SK-MEL-5 (cell line): ENCODE results near the gene HAUS2. TPM values are rescaled to one million over a fixed set of nuclear protein-coding genes. Genes with fewer than 3 reads are reported as not detected.
A peak's percentile ranks its signal among the peaks of the same experiment; 100 is the strongest.

Experiments
- DNase-seq: peaks from one replicate; pipeline ENCODE4 v3.0.0-alpha.2; 2016; ENCODE audit warnings: low read depth, low spot score
- in situ Hi-C: cut with HindIII; loops from 2 replicates; pipeline ENCODE4 v1.10.0; 2016; ENCODE audit warnings: low sequenced_read_pairs, high pct_unique_total_duplicates, low pct_unique_long_range_greater_than_20kb
- polyA plus RNA-seq, 2 experiments: library from polyadenylated mRNA; depleted of rRNA; stranded (reverse); fragments of >200 nt; gene quantifications; 2 replicates each; pipeline ENCODE4 v1.2.3, GENCODE V29; 2015
- total RNA-seq: library from RNA; depleted of rRNA; stranded (reverse); fragments of >200 nt; shearing (Covaris generic); gene quantifications from 2 replicates; pipeline ENCODE4 v1.2.3, GENCODE V29; 2014; rRNA removed

The HAUS2 gene
- total RNA-seq = 36.2 and 42.0 TPM in 2 replicates
- 29.1 and 33.0 TPM in 2 replicates for polyA plus RNA-seq (2015; cell fraction: cytosol; rRNA removed)
- 8.8 and 17.1 TPM in 2 replicates for polyA plus RNA-seq (2015; cell fraction: nucleus; rRNA removed)

DNA sequence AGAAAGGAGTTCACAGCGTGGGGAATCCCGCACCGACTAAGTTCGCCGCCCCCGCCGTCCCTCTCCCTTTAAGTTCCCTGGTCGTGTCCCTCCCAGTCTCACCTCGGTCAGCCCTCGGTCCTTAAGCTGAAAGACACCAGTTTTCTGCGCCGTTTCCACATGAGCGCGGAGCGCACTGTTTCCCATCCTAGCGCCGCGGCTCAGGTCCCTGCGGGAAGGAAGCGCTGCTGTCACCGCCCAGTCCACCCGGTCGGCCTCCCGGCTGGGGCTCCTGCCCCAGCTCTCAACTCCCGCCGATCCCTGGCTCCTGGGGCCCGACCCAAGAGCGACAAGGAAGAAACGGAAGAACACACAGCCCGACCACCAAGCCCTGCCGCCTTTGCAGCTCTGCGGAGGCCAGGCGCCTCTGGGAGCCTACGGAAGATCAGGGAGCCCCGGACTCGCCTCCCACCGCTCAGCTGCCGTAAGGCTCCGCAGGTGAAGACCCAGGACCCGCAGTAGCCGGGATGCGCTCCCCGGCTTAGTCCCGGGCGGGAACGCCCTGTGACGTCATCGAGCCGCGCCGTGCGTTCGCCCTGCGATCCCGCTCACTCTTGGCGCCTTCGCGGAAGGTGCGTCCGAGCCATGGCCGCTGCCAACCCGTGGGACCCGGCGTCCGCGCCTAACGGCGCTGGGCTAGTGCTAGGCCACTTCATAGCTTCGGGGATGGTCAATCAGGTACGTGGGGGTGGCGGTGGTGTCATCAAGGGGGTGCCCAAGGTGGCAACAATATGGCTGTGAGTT, at the start of gene HAUS2, which contains the start of gene LRRC57:
HAUS2 (plus strand) TSS at position 590 of the 783 bp plus-strand sequence; CDS start at position 625, 35 bp downstream.
LRRC57 (minus strand) TSS at position 545 of the 783 bp plus-strand sequence; CDS start at position 186, 359 bp downstream.
- in situ Hi-C loops = no loop called here
- peak; percentile 81 for DNase-seq

DNA sequence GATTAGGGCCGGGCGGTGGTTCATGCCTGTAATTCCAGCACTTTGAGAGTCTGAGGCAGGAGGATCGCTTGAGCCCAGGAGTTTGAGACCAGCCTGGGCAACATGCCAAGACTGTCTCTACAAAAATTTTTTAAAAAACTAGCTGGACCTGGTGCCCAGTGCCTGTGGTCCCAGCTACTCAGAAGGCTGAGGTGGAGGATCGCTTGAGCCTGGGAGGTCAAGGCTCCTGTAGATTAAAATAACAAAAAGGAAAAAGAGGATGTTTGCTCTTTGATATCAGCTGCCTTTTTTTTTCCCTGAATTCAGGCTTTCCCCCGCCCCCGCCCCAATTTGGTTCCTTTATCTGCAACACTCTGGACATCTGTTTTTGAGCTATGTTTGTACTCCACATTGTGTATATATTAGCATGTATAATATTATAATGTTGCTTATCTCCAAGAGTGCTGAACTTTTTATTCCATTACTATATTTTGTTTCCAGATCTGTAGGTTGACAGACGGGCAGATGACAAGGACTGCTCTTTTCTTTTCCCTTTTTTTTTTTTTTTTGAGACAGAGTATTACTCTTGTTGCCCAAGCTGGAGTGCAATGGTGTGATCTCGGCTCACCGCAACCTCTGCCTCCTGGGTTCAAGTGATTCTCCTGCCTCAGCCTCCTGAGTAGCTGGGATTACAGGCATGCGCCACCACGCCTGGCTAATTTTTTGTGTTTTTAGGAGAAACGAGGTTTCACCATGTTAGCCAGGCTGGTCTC, 48.6 kb upstream of the HAUS2 start:
- no peak for DNase-seq
- in situ Hi-C loops = no loop called here

DNA sequence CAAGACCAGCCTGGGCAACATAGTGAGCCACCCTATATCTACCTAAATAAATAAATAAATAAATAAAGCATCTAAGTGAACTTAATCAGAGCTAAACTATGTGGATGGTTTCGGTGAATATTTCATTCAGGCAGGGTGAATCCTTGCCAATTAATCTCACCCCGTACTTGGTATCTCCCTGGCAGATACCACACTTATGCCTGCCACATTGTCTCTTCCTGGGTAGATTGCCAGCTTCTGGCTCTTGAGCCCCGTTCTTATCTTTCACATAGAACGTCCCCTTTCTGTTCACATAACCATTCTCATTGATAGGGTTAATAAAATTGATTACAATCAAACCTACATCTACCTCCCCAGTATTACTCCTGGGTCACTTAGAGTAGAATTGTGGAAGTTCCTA, 46.2 kb upstream of the HAUS2 start:
- no peak for DNase-seq
- in situ Hi-C loops = no loop called here

DNA sequence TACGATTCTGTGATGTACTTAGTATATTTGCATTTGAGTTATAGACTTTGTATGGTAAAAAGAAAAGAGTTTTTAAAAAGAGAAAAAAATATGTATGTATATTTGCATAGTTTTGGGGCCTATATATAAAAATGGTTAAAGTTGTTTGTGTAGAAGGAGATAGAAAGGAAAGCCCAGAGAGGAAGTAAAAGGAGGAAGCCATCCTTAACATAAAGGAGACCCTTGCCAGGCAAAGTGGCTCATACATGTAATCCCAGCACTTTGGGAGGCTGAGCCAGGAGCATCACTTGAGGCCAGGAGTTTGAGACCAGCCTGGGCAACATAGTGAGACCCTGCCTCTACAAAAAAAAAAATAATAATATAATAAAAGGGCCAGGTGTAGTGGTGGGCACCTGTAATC, 44.8 kb upstream of the HAUS2 start:
- in situ Hi-C loops = no loop called here
- no peak for DNase-seq

DNA sequence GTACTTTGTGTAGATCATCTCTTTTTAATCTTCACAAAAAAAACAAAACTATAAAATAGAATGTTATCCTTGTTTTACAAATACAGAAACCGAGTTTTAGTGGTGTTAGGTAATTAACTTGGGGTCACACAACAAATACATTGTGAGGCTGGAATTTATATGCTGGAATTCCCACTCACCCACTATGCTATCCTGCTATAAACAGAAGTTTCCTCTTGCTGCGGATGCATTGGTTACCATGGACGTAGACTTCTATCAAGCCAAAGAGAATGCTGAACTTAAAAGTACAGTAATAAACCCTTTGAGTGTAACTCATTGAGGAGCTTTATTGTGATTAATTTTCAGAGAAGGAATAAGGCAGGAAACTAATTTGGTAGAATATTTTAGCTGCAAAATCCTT, 44.0 kb upstream of the HAUS2 start:
- in situ Hi-C loops = no loop called here

DNA sequence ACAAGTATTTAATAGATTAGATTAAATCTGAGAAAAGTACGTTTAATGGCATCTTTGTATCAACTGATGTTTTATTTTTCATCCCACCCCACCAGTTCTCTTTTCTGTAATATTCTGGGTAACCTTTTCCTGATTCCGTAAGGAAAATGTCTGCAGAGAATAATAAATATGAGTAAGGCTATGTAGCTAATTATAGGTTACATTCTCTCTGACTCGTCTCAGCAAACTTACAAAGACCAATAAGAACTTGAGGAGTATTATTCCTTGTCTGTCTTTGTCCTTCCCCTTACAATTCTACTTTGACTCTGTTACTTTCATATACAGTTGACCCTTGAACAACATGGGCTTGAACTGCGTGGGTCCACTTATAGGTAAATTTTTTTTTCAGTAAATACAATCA, 41.1 kb upstream of the HAUS2 start:
- in situ Hi-C loops = no loop called here
- DNase-seq = no peak

More for the DNA sequence above, 44.0 kb upstream of the HAUS2 start:
- DNase-seq = no peak

DNA sequence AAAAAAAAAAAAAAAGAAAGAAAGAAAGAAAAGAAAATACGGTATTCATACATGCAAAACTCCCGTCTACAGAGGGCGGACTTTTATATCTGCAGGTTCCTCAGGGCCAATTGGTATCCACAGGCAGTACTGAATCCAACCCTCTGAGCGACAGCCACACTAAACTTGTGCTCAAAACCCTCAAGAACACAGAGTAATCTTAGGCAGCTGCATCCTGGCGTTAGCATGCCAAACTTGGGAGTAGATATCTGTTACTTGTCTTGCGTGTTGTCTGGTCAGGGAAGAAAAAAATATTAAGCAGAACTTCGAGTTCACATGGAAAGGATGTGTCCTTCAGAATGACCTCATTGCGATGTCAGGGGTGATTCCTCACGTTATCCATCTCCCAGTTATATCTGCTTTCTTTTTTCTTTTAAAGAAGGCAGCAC, 40.4 kb upstream of the HAUS2 start:
- in situ Hi-C loops = no loop called here
- DNase-seq = peak; percentile 6

DNA sequence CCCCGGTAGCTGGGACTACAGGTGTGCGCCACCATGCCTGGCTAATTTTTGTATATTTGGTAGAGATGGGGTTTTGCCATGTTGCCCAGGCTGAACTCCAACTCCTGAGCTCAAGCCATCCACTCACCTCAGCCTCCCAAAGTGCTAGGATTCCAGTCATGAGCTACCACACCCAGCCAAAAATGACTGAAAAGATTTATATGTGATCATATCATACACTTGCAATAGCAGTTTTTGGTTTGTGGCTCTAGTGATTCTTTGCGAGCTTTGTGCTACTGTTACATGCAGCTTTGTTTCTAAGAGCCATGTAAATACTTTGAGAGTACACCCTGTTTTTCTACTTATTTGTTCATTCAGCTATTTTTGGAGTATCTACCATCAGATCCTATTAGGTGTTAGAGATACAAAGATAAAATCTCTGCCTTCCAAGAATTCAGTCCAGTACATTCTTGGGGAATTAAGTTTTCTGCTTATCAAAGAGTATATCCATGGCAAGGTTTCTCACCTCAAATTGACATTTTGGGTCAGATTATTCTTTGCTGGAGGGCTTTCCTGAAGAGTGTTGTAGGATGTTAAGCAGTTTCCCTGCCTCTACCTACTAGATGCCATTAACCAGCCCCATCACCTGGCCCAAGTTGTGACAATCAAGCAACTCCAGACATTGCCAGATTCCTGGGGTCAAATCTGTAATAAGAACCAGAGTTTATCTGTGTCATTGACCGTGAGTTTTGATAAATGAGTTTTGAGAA, 38.2 kb upstream of the HAUS2 start:
- in situ Hi-C loops = no loop called here

DNA sequence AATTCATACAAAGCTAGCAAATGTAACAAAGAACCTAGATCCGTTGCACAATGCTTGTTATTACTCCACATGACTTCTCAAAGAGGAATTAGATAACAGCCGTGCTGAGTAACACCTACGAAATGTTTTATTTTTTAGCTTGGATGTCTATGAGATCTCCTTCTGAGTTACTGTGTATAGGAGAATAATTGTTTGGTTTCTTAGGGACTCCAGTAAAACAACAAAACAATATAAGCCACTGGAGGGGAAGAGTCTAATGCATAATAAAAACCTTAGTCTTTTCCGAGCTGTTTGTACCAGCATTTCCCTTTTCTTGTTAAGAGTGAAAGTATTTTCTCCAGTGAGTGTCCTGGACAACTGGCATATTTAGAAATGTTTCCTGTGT, 37.6 kb upstream of the HAUS2 start:
- in situ Hi-C loops = no loop called here
- no peak for DNase-seq

More for the DNA sequence above, 38.2 kb upstream of the HAUS2 start:
- DNase-seq = no peak

DNA sequence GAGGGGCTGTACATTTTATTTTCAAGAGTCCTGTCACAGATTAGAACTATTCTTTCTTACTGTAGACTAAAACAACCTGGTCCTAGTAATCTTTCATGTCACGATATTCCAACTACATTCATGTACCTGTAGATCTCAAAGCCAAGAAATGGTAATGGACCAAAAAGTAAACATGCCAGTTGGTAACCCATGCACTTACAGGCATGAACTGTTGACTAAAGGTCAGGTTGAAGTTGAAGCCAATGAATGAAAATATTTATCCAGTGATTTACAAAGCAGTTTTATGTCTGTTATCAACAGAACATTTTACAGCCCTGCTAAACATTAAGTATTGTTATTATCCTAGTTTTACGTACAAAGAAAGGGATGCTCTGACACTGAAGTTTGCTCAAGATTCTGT, 25.3 kb upstream of the HAUS2 start:
- DNase-seq = no peak
- in situ Hi-C loops = no loop called here

DNA sequence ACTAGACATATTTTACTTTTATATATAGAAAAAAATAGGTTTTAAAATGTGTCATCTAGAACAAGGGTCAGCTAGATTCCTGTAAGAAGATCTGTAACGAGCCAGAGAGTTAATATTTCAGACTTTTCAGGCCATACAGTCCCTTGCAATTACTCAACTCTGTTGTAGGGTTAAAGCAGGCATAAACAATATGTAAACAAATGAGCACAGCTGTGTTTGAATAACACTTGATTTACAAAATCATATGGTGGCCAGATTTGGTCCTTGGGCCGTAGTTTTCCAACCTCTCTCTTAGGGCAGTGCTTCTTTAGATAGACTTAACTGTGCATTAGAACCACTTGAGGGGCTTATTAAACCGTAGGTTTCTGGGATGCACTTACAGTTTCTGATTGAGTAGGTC, 19.7 kb upstream of the HAUS2 start:
- DNase-seq = no peak
- in situ Hi-C loops = no loop called here

DNA sequence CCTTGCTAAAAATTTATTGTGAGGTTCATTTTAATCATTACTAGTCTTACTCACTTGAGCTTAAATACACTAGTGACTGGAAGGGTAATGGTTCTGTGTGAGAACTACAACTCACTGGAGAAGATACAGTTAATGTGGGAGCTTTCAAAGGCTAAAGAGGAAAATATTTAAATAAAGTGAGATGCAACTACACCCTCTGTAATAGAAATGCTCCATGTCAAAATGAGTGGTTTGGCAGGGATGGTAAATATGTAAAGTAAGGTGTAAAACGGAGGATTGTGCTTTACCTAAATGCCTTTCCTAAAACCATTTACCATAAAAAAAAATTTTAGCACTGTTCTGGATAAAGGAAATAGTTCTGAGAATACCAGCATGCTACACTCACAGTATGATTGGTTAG, 15.4 kb upstream of the HAUS2 start:
- in situ Hi-C loops = no loop called here
- no peak for DNase-seq

DNA sequence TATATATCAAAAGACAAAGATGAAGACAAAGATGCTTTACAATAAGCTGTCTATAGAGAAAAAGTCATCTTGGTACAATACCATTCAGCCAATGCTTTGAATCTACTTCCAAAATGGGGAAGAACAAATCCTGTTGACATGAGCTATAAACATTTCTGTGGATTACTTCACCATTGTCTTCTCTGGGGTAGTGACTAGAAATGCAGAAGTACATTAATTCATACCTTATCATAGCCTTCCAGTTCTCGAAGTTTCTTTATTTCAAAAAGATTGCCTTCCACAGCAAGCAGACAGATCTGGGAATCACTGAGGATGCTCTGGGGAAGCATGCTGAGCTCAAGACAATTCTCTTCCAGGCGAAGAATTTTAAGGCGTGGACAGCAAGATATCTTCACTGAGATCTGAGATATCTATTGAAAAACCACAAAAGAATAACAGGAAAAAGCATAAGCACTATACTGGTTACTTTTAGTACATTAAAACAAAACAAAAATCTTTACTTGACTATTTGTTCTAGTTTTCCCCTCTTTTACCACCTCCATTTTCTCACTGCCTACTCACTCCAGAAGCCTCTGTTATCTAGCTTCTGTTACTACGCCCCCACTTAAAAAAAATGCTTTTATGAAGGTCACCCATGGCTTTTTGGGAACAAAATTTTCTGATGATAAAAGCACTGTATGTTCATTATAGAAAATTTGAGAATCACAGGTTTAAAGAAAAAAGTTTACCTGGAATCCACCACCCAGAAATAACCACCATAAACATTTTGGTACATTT, 3.6 kb upstream of the HAUS2 start:
- in situ Hi-C loops = no loop called here
- DNase-seq = no peak

DNA sequence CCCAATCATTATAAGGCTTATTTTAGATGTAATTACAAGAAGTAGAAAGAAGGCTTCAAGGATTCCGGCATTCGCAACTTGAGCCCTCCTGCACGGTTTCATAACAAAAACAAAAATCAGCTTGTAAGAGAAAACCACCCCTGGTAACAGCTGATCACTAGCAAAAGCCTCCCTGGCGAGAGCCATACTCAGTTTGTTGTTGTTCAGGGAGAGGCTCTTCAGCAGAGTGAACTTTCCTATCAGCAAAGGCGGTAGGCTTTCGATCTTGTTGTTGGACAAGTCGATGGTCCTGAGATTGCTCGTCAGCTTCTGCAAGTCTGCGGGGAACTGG, 755 bp upstream of the HAUS2 start:
- in situ Hi-C loops = no loop called here
- DNase-seq = no peak

DNA sequence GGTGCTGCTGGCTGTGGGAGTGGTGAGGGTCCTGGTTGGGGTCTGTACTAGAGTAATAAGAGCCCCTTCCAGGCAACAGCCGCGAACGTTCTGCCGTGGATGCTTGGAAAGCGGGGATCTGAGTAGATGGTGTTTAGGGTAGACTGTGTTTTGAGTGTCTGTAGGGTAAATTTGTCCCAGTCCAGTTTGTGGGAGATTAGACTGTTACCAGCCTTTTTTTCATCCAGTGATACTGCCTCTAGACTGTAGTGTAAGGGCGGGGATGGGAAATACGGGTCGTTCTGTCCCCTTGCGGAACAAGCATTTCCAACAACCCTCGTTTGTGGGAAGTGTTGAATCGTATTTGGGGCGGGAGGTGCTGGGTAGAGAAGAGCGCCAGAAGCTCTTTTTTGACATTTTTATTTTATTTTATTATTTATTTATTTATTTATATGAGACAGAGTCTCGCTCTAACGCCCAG, 424 bp downstream of the HAUS2 start:
- DNase-seq = peak; percentile 55
- in situ Hi-C loops = no loop called here

DNA sequence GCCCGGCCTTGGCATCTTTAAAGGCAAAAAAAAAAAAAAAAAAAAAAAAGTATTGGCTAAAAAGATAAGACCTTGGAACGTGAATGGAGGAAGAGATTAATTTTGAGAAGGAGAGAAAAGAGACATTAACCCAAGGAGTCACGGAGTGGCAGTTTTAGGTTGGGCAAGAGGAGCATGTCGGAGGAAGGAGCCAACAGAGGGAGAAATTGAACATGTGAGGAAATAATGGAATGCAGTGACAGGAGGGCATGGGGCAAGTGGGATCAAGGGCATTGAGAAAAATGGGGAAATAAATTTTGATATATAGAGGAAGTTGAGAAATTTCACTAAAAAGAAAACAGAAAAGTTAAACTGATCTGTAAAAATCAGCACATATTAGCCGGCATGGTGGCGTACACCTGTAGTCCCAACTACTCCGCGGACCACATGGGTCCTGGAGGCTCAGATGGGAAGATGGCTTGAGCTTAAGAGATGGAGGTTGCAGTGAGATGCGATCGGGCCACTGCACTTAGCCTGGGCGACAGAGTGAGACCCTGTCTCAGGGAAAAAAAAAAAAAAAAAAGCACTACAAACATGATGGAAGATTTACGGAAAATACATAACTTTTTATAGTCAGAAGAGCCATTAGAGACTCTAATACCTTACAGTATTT, 1.2 kb downstream of the HAUS2 start:
- no peak for DNase-seq
- in situ Hi-C loops = no loop called here

DNA sequence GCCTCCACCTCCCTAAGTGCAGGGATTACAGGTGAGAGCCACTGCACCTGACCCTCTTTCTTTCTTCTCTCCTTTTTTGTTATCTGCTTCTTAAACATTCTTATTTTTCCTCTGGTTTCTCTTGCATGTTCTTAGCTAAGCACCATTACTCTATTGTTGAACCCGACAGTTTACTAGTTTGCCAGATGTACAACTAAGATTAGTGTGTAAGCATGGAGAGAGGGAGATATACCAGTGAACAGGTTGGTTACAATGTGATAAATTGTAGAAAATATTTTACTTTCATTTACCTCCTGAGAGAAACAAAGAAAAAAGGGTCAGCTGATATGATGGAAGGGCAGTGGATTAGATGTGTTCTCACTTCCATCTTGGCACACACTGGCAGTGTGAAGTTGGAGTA, 4.9 kb downstream of the HAUS2 start:
- in situ Hi-C loops = no loop called here
- DNase-seq = no peak
